Colonic mucosa (tissue), 4 donors: ENCODE results near the gene NDUFA8. TPM values are rescaled to one million over a fixed set of nuclear protein-coding genes. Genes with fewer than 3 reads are reported as not detected.

ENCODE experiments used
- DNase-seq: peaks from one replicate; pipeline ENCODE4 v3.0.0-alpha.2; 2020
- H3K27ac ChIP-seq: fragments of 200-600 bp; one replicate; pipeline ENCODE4 v1.8.0; 2021
- H3K27me3 ChIP-seq: fragments of 200-600 bp; one replicate; pipeline ENCODE4 v1.8.0; 2021
- H3K36me3 ChIP-seq: fragments of 200-600 bp; one replicate; pipeline ENCODE4 v1.8.0; 2021
- H3K4me1 ChIP-seq: fragments of 200-600 bp; one replicate; pipeline ENCODE4 v1.8.0; 2021; ENCODE audit warnings: mild to moderate bottlenecking
- H3K4me3 ChIP-seq: fragments of 200-600 bp; one replicate; pipeline ENCODE4 v1.8.0; 2021
- H3K9ac ChIP-seq, 2 donors: one replicate each; pipeline ENCODE4 v1.7.0; 2013; ENCODE audit warnings: control low read depth in 2 of 2, low read depth in 2 of 2, low read length in 2 of 2
- H3K9me3 ChIP-seq: fragments of 200-600 bp; one replicate; pipeline ENCODE4 v1.8.0; 2021
- CTCF ChIP-seq: fragments of 200-600 bp; IDR thresholded peaks from one replicate; pipeline ENCODE4 v1.8.0; 2022; ENCODE audit warnings: antibody characterized with exemption, mild to moderate bottlenecking
- intact Hi-C: fragments of 100-400 bp; cut with DNase I; formaldehyde crosslinking; loops from one replicate; pipeline ENCODE4 v1.14.1; 2022
- total RNA-seq, 2 donors: library from RNA; stranded (reverse); fragmentation: NEBNext Ultra II Directional in 1 of 2; extraction: Animal tissue kit (Norgen Biotek cat#: 25700) in 1 of 2; gene quantifications; one replicate each; pipeline ENCODE4 v1.2.1, GENCODE V29; 2021
- donor health status: healthy.
- donor health status: DM: no; HTN: no; CAD: no.
- donor health status: DM: no; HTN: no; CAD: no.

The NDUFA8 gene
- total RNA-seq, 2 donors from 2014 or later, result 77.4 to 103 TPM

- Histone ChIP-seq H3K9me3 (no peaks in the 10 kb centered on the region), H3K9ac (no peak overlapping the region), H3K27me3 (no peaks in the 10 kb centered on the region), H3K36me3 (no peaks in the 10 kb centered on the region), H3K4me1 (no peaks in the 10 kb centered on the region), H3K4me3 (no peak overlapping the region), H3K27ac (no peak overlapping the region)
- TF ChIP-seq CTCF, result no peak
- DNase-seq, result no peak
- intact Hi-C loops, result no loop called here
Measured at GRCh38 chr9:122176916-122177315, 17.3 kb upstream of the NDUFA8 start.

- intact Hi-C loops, result no loop called here
- TF ChIP-seq CTCF, result no peak
- no peaks in the 10 kb centered on the region for H3K27me3 ChIP-seq
Measured at GRCh38 chr9:122173670-122174069, 14.1 kb upstream of the NDUFA8 start.

GRCh38 chr9:122172131-122172530 lies 12.6 kb upstream of the NDUFA8 start:
- Histone ChIP-seq H3K27ac (no peak overlapping the region), H3K27me3 (no peaks in the 10 kb centered on the region), H3K4me1 (no peaks in the 10 kb centered on the region), H3K9ac (no peak overlapping the region), H3K9me3 (no peaks in the 10 kb centered on the region), H3K36me3 (no peaks in the 10 kb centered on the region), H3K4me3 (no peak overlapping the region)
- no peak for TF ChIP-seq CTCF
- DNase-seq, result no peak
- intact Hi-C loops, result no loop called here

More at GRCh38 chr9:122173670-122174069, 14.1 kb upstream of the NDUFA8 start:
- H3K9ac ChIP-seq, result no peak overlapping the region
- H3K9me3 ChIP-seq, result no peaks in the 10 kb centered on the region
- H3K27ac ChIP-seq, result no peak overlapping the region
- no peaks in the 10 kb centered on the region for H3K4me1 ChIP-seq
- DNase-seq, result no peak
- no peaks in the 10 kb centered on the region for H3K36me3 ChIP-seq
- H3K4me3 ChIP-seq, result no peak overlapping the region

GRCh38 chr9:122168356-122168755 lies 8.8 kb upstream of the NDUFA8 start:
- Histone ChIP-seq H3K27me3 (no peaks in the 10 kb centered on the region), H3K4me3 (no peak overlapping the region), H3K4me1 (no peaks in the 10 kb centered on the region), H3K9ac (no peak overlapping the region), H3K36me3 (no peaks in the 10 kb centered on the region), H3K27ac (no peak overlapping the region), H3K9me3 (no peaks in the 10 kb centered on the region)
- no peak for DNase-seq
- no peak for TF ChIP-seq CTCF
- intact Hi-C loops, result no loop called here

GRCh38 chr9:122164286-122164685 lies 4.7 kb upstream of the NDUFA8 start:
- intact Hi-C loops, result no loop called here
- Histone ChIP-seq H3K4me1 (peaks cover 3% of the 10 kb centered on the region), H3K9me3 (no peaks in the 10 kb centered on the region), H3K36me3 (no peaks in the 10 kb centered on the region), H3K27ac (no peak overlapping the region), H3K9ac (no peak overlapping the region), H3K27me3 (no peaks in the 10 kb centered on the region), H3K4me3 (no peak overlapping the region)
- no peak for TF ChIP-seq CTCF
- no peak for DNase-seq

GRCh38 chr9:122162415-122162814 lies 2.8 kb upstream of the NDUFA8 start:
- Histone ChIP-seq H3K9ac (no peak overlapping the region), H3K9me3 (no peaks in the 10 kb centered on the region), H3K27ac (no peak overlapping the region), H3K36me3 (no peaks in the 10 kb centered on the region), H3K27me3 (no peaks in the 10 kb centered on the region), H3K4me1 (peaks cover 3% of the 10 kb centered on the region), H3K4me3 (no peak overlapping the region)
- TF ChIP-seq CTCF, result no peak
- no peak for DNase-seq
- intact Hi-C loops, result no loop called here
